ENCODE measurements around the gene NELL1.

The NELL1 gene

DNA sequence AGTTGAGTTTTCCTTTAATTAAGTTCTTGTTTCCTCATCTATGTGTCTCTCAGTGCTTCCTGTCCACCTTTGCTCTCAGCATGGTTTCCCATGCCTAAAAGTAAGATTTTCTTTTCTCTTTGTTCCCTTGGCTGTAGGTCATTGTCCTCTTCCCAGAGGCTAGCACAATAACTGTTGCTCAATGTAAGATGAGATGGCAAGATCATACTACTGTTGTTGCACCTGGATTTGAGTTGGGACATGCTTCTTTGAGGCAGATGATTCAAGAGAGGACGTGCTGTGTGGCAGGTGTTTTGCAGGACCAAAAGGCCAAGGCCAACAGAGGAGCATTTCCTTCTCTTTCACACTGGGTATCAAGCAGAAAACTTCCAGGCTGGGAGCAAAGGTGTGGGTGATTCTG lies 11.3 kb upstream of the NELL1 start:
- TF ChIP-seq, protein P1, sequence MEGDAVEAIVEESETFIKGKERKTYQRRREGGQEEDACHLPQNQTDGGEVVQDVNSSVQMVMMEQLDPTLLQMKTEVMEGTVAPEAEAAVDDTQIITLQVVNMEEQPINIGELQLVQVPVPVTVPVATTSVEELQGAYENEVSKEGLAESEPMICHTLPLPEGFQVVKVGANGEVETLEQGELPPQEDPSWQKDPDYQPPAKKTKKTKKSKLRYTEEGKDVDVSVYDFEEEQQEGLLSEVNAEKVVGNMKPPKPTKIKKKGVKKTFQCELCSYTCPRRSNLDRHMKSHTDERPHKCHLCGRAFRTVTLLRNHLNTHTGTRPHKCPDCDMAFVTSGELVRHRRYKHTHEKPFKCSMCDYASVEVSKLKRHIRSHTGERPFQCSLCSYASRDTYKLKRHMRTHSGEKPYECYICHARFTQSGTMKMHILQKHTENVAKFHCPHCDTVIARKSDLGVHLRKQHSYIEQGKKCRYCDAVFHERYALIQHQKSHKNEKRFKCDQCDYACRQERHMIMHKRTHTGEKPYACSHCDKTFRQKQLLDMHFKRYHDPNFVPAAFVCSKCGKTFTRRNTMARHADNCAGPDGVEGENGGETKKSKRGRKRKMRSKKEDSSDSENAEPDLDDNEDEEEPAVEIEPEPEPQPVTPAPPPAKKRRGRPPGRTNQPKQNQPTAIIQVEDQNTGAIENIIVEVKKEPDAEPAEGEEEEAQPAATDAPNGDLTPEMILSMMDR (IDR thresholded peaks at IDR 0.05; ENCODE audit: low read depth, low read length), result no peak
- in situ Hi-C loops (cut with HindIII; ENCODE audit: low sequenced_read_pairs), result no loop called here
- no peak for DNase-seq (ENCODE audit: low read depth, low spot score)
- no peak overlapping the region for H3K4me3 ChIP-seq (ENCODE audit: low read depth, low read length)

DNA sequence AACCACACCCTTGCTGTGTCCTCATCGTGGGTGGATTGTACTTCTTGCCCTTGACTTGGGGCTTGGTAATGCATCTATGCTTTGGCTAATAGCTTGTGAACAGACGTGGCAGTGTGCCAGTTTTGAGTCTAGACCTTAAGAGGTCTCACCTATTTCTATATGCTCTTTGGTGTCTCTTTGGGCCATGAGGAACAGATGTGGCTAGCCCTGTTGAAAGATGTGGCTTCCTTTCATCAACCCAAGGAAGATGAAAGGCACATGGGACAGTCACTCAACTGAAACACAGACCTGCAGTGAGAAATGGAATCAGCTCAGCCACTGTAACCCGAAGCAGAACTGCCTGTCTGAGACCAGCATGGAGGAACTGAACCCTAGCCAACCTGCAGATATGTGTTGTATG lies 7.9 kb upstream of the NELL1 start:
- in situ Hi-C loops (cut with HindIII; ENCODE audit: low sequenced_read_pairs), result no loop called here
- no peak overlapping the region for H3K4me3 ChIP-seq (ENCODE audit: low read depth, low read length)
- DNase-seq (ENCODE audit: low read depth, low spot score), result no peak
- TF ChIP-seq, protein P1 (IDR thresholded peaks at IDR 0.05; ENCODE audit: low read depth, low read length), result no peak

DNA sequence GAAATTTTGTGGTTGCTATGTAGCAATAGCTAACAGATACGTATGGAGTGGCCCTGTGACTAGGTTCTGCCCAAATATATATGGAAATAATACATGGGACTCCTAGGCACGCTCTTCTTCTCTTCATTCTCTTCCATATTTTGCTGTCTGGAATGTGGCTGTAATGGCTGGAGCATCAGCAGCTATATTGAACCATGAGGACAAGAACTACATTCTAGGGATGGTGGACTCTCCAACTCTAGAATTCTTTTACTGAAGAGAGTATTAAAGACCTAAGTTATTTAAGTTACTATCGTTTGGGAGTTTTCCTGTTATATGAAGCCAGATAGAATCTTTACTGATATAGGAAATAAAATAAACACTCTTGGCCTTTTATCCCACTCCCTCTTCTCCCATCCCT lies 7.5 kb upstream of the NELL1 start:
- H3K4me3 ChIP-seq (ENCODE audit: low read depth, low read length), result no peak overlapping the region
- TF ChIP-seq, protein P1 (IDR thresholded peaks at IDR 0.05; ENCODE audit: low read depth, low read length), result no peak
- DNase-seq (ENCODE audit: low read depth, low spot score), result no peak
- in situ Hi-C loops (cut with HindIII; ENCODE audit: low sequenced_read_pairs), result no loop called here

DNA sequence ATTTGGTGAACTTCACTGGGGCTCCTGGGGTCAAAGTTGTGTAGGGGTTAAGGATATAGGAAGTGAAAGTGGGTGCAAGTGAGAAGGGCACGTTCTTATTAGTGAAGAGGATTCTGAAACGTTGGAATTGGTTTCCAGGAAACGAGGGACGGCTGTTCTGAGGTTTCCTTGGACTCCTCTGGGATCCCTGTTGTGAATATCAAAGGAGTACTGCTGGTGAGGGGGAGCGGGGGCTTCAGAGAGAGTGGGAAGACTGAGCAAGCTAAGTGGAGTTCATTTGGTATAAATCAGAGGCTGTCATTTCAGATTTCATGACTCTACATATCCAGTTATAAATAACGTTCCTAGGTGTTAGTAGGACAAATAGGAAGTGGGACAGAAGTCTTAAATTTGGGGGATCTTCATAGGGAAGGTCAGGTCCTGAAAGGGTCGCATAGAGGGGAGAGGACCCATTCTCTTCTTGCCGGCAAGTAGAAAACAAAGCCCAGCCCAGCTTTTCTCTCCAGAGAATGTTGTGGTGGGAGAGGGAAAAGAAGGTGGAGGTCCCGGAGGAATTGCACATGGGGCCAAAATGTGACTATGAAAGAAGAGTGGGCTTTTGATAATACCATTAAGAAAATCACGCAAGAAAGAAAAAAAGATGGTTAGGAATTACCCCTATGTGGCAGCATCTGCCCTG lies 1.1 kb upstream of the NELL1 start:
- no peak for DNase-seq (ENCODE audit: low read depth, low spot score)
- no peak overlapping the region for H3K4me3 ChIP-seq (ENCODE audit: low read depth, low read length)
- in situ Hi-C loops (cut with HindIII; ENCODE audit: low sequenced_read_pairs), result no loop called here
- TF ChIP-seq, protein P1 (IDR thresholded peaks at IDR 0.05; ENCODE audit: low read depth, low read length), result no peak

DNA sequence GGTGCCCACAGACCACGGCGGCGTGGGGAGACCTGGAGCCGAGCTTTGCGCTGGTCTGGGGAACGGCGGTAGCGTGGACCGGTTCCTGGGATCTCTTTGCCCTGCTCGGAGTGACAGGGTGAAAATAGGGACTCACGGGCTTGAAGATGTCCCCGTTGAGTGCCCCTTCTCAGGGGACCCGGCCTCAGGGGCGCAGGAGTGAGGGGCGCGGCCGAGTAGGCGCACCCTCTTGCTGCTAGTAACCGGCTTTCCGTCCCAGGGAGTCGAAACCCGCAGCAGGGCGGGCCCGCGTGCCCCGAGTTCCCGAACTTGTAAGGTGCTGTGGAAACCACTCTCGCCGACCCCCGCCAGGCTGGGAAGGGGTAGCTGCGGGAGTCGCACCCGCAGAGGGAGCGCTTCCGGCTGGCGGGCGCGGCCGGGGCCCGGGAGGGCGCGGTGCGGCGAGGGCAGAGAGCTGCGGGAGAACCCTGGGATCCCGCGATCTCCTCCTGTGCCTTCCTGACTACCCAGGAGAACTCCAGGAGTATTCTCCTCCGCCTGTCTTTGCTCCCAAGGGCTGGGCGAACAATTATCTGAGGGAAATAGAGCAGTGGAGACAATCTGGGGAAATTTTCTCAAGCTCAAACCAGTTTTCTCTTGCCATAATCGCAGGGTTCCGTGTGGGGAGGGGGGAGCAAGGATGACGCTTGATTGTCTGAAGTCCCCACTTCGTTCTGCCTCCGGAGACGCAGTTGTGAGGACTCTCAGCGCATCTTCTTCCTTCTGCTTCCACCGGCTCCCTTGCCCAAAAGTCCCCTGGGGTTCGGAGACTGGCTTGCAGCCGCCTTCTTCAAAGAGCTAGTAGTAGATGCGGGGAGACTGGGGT lies 666 bp downstream of the NELL1 start:
- TF ChIP-seq, protein P1 (IDR thresholded peaks at IDR 0.05; ENCODE audit: low read depth, low read length), result no peak
- no peak for DNase-seq (ENCODE audit: low read depth, low spot score)
- in situ Hi-C loops (cut with HindIII; ENCODE audit: low sequenced_read_pairs), result no loop called here
- H3K4me3 ChIP-seq (ENCODE audit: low read depth, low read length), result no peak overlapping the region

DNA sequence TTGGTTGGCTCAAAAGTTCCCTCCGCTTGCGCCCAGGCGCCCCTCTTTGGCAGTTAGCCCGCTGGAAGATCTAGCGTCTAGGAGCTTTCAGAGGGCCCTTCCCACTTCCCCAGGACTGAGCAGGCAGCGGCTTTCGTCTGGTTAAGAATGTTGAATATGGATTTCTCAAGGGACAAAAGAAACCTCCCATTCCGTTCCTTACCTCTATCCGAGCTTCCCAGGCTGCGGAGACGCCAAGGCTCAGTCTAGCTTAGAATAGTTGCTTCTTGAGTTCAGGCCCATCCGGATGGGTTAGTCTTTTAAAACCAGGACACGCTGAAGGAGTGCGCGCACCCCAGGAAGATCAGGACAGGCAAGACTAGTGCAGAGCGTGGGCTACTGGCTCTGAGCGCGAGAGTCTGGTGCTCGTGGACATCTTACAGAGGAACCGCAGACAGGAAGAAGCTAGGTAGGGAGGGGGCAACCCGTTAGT lies 1.6 kb downstream of the NELL1 start:
- TF ChIP-seq, protein P1 (IDR thresholded peaks at IDR 0.05; ENCODE audit: low read depth, low read length), result no peak
- DNase-seq (ENCODE audit: low read depth, low spot score), result no peak
- H3K4me3 ChIP-seq (ENCODE audit: low read depth, low read length), result no peak overlapping the region
- in situ Hi-C loops (cut with HindIII; ENCODE audit: low sequenced_read_pairs), result no loop called here

Measured in astrocyte of the spinal cord (primary cell).